ENCODE measurements around the gene MYPN. TPM values are rescaled to one million over a fixed set of nuclear protein-coding genes. Genes with fewer than 3 reads are reported as not detected.

MYPN gene
- total RNA-seq, 2 donors from 2014 or later = not detected

- no peak overlapping the region for H3K4me3 Mint-ChIP-seq
- Histone ChIP-seq H3K27me3 (ENCODE audit: control insufficient read depth, insufficient read depth, low read length, poor library complexity, severe bottlenecking) (no peaks in the 10 kb centered on the region), H3K27ac (ENCODE audit: low read depth, low read length) (no peak overlapping the region), H3K4me1 (ENCODE audit: control insufficient read depth, insufficient read depth, low read length) (peaks cover 18% of the 10 kb centered on the region), H3K36me3 (ENCODE audit: control insufficient read depth, insufficient read depth, low read length) (no peaks in the 10 kb centered on the region), H3K9me3 (ENCODE audit: control insufficient read depth, low read length) (no peaks in the 10 kb centered on the region), H3K4me3 (ENCODE audit: low read length) (no peak overlapping the region), H3K9ac (ENCODE audit: extremely low read depth, low read length, poor library complexity, severe bottlenecking) (no peak overlapping the region)
- no peaks in the 10 kb centered on the region for H3K9me3 Mint-ChIP-seq
- peaks cover 21% of the 10 kb centered on the region for H3K27me3 Mint-ChIP-seq (ENCODE audit: insufficient read depth)
- no peak overlapping the region for H3K27ac Mint-ChIP-seq
- no peak for DNase-seq
- TF ChIP-seq CTCF (conservative IDR thresholded peaks at IDR 0.05) = no peak
- no peaks in the 10 kb centered on the region for H3K36me3 Mint-ChIP-seq (ENCODE audit: low read depth)
- 89 to 96% methylated on average over 3 to 4 of the region's 4 CpGs for WGBS, 2 experiments (ENCODE audit: insufficient coverage in 1 of 2, insufficient read length in 1 of 2)
- H3K4me1 Mint-ChIP-seq = peaks cover 26% of the 10 kb centered on the region
Measured at GRCh38 chr10:68249297-68249696, 140.0 kb downstream of the MYPN start.

- no peak for TF ChIP-seq CTCF (conservative IDR thresholded peaks at IDR 0.05)
- H3K27me3 ChIP-seq (ENCODE audit: control insufficient read depth, insufficient read depth, low read length, poor library complexity, severe bottlenecking) = no peaks in the 10 kb centered on the region
- H3K4me3 Mint-ChIP-seq = peak overlapping the region; percentile 31
- H3K27ac ChIP-seq (ENCODE audit: low read depth, low read length) = no peak overlapping the region
- H3K9me3 Mint-ChIP-seq = no peaks in the 10 kb centered on the region
- peaks cover 24% of the 10 kb centered on the region for H3K27me3 Mint-ChIP-seq (ENCODE audit: insufficient read depth)
- DNase-seq = peak; percentile 65
- WGBS, 2 experiments (ENCODE audit: insufficient coverage in 1 of 2, insufficient read length in 1 of 2) = 49 to 67% methylated on average over 1 to 7 of the region's 7 CpGs
- peaks cover 26% of the 10 kb centered on the region for H3K4me1 Mint-ChIP-seq
- no peaks in the 10 kb centered on the region for H3K36me3 Mint-ChIP-seq (ENCODE audit: low read depth)
- no peaks in the 10 kb centered on the region for H3K36me3 ChIP-seq (ENCODE audit: control insufficient read depth, insufficient read depth, low read length)
- no peaks in the 10 kb centered on the region for H3K9me3 ChIP-seq (ENCODE audit: control insufficient read depth, low read length)
- peaks cover 18% of the 10 kb centered on the region for H3K4me1 ChIP-seq (ENCODE audit: control insufficient read depth, insufficient read depth, low read length)
- H3K9ac ChIP-seq (ENCODE audit: extremely low read depth, low read length, poor library complexity, severe bottlenecking) = no peak overlapping the region
- no peak overlapping the region for H3K4me3 ChIP-seq (ENCODE audit: low read length)
- peak overlapping the region; percentile 69 for H3K27ac Mint-ChIP-seq
Measured at GRCh38 chr10:68251151-68251550, 141.9 kb downstream of the MYPN start.

- WGBS, 2 experiments (ENCODE audit: insufficient coverage in 1 of 2, insufficient read length in 1 of 2) = 82 to 93% methylated on average over 3 to 5 of the region's 5 CpGs
- no peaks in the 10 kb centered on the region for H3K36me3 Mint-ChIP-seq (ENCODE audit: low read depth)
- no peak for TF ChIP-seq CTCF (conservative IDR thresholded peaks at IDR 0.05)
- H3K27me3 Mint-ChIP-seq (ENCODE audit: insufficient read depth) = peaks cover 23% of the 10 kb centered on the region
- no peak overlapping the region for H3K27ac Mint-ChIP-seq
- Histone ChIP-seq H3K4me3 (ENCODE audit: low read length) (no peak overlapping the region), H3K4me1 (ENCODE audit: control insufficient read depth, insufficient read depth, low read length) (peaks cover 18% of the 10 kb centered on the region), H3K27ac (ENCODE audit: low read depth, low read length) (no peak overlapping the region), H3K27me3 (ENCODE audit: control insufficient read depth, insufficient read depth, low read length, poor library complexity, severe bottlenecking) (no peaks in the 10 kb centered on the region), H3K36me3 (ENCODE audit: control insufficient read depth, insufficient read depth, low read length) (no peaks in the 10 kb centered on the region), H3K9ac (ENCODE audit: extremely low read depth, low read length, poor library complexity, severe bottlenecking) (no peak overlapping the region), H3K9me3 (ENCODE audit: control insufficient read depth, low read length) (no peaks in the 10 kb centered on the region)
- no peak for DNase-seq
- no peak overlapping the region for H3K4me3 Mint-ChIP-seq
- peaks cover 26% of the 10 kb centered on the region for H3K4me1 Mint-ChIP-seq
- no peaks in the 10 kb centered on the region for H3K9me3 Mint-ChIP-seq
Measured at GRCh38 chr10:68251625-68252495, 142.6 kb downstream of the MYPN start.
